ENCODE measurements around the gene TFR2.

Gene TFR2

GRCh38 chr7:100685049-100685605 lies 43.8 kb upstream of the TFR2 start:
- Histone ChIP-seq H3K14ac (ENCODE audit: low read length) (no peak overlapping the region), H3K23ac (ENCODE audit: low read length) (no peak overlapping the region), H3K36me3 (ENCODE audit: control insufficient read depth in 1 of 2, insufficient read depth in 2 of 2, low read length in 2 of 2) (peaks cover 87 to 90% of the 10 kb centered on the region in 2 experiments), H3K4me1 (ENCODE audit: control insufficient read depth in 1 of 2, insufficient read depth in 2 of 2, low read length in 2 of 2) (no peaks in the 10 kb centered on the region), H3K27ac (ENCODE audit: low read depth, low read length) (no peak overlapping the region), H3K79me2 (ENCODE audit: control insufficient read depth, insufficient read depth, low read length, poor library complexity) (peaks cover 2% of the 10 kb centered on the region), H3K9me3 (ENCODE audit: insufficient read depth, low read depth, low read length) (no peaks in the 10 kb centered on the region), H3K9ac (ENCODE audit: low read length) (no peak overlapping the region), H2AFZ (ENCODE audit: insufficient read depth, low read length, poor library complexity) (no peak overlapping the region), H3K27me3 (ENCODE audit: insufficient read depth, low read length) (no peaks in the 10 kb centered on the region), H3K4ac (ENCODE audit: low read depth, low read length) (no peak overlapping the region), H4K91ac (ENCODE audit: low read depth, low read length) (no peak overlapping the region), H3K4me3 (ENCODE audit: low read depth, low read length) (no peak overlapping the region), H2BK12ac (ENCODE audit: low read length) (no peak overlapping the region), H2AK5ac (ENCODE audit: low read length) (no peak overlapping the region), H3K4me2 (ENCODE audit: low read length) (no peak overlapping the region), H2BK120ac (ENCODE audit: insufficient read depth, low read length, poor library complexity) (no peak overlapping the region), H4K12ac (ENCODE audit: low read depth, low read length) (no peak overlapping the region), H2BK5ac (ENCODE audit: low read depth, low read length, poor library complexity) (no peak overlapping the region), H4K8ac (ENCODE audit: low read depth, low read length) (no peak overlapping the region), H3K79me1 (ENCODE audit: low read length) (no peaks in the 10 kb centered on the region), H3K18ac (ENCODE audit: low read length) (no peak overlapping the region)
- DNase-seq: no peak
- no CpG with 5 or more reads among the region's 18 CpGs for WGBS (ENCODE audit: extremely low coverage, insufficient coverage, insufficient read length)

- Histone ChIP-seq H4K12ac (ENCODE audit: low read depth, low read length) (no peak overlapping the region), H3K36me3 (ENCODE audit: control insufficient read depth in 1 of 2, insufficient read depth in 2 of 2, low read length in 2 of 2) (peaks cover 92% of the 10 kb centered on the region in 2 experiments), H3K27ac (ENCODE audit: low read depth, low read length) (no peak overlapping the region), H2AFZ (ENCODE audit: insufficient read depth, low read length, poor library complexity) (no peak overlapping the region), H3K23ac (ENCODE audit: low read length) (no peak overlapping the region), H3K4ac (ENCODE audit: low read depth, low read length) (no peak overlapping the region), H3K4me1 (ENCODE audit: control insufficient read depth in 1 of 2, insufficient read depth in 2 of 2, low read length in 2 of 2) (no peaks in the 10 kb centered on the region), H3K9ac (ENCODE audit: low read length) (no peak overlapping the region), H3K18ac (ENCODE audit: low read length) (no peak overlapping the region), H3K27me3 (ENCODE audit: insufficient read depth, low read length) (no peaks in the 10 kb centered on the region), H3K79me2 (ENCODE audit: control insufficient read depth, insufficient read depth, low read length, poor library complexity) (no peaks in the 10 kb centered on the region), H4K8ac (ENCODE audit: low read depth, low read length) (no peak overlapping the region), H4K91ac (ENCODE audit: low read depth, low read length) (no peak overlapping the region), H2BK12ac (ENCODE audit: low read length) (no peak overlapping the region), H2AK5ac (ENCODE audit: low read length) (no peak overlapping the region), H3K79me1 (ENCODE audit: low read length) (no peaks in the 10 kb centered on the region), H2BK120ac (ENCODE audit: insufficient read depth, low read length, poor library complexity) (no peak overlapping the region), H3K4me3 (ENCODE audit: low read depth, low read length) (no peak overlapping the region), H3K9me3 (ENCODE audit: insufficient read depth, low read depth, low read length) (no peaks in the 10 kb centered on the region), H3K14ac (ENCODE audit: low read length) (no peak overlapping the region), H3K4me2 (ENCODE audit: low read length) (no peak overlapping the region), H2BK5ac (ENCODE audit: low read depth, low read length, poor library complexity) (no peak overlapping the region)
- no peak for DNase-seq
- WGBS (ENCODE audit: extremely low coverage, insufficient coverage, insufficient read length): no CpG with 5 or more reads among the region's 16 CpGs
Observed at GRCh38 chr7:100684534-100685042, 43.2 kb upstream of the TFR2 start.

DNA sequence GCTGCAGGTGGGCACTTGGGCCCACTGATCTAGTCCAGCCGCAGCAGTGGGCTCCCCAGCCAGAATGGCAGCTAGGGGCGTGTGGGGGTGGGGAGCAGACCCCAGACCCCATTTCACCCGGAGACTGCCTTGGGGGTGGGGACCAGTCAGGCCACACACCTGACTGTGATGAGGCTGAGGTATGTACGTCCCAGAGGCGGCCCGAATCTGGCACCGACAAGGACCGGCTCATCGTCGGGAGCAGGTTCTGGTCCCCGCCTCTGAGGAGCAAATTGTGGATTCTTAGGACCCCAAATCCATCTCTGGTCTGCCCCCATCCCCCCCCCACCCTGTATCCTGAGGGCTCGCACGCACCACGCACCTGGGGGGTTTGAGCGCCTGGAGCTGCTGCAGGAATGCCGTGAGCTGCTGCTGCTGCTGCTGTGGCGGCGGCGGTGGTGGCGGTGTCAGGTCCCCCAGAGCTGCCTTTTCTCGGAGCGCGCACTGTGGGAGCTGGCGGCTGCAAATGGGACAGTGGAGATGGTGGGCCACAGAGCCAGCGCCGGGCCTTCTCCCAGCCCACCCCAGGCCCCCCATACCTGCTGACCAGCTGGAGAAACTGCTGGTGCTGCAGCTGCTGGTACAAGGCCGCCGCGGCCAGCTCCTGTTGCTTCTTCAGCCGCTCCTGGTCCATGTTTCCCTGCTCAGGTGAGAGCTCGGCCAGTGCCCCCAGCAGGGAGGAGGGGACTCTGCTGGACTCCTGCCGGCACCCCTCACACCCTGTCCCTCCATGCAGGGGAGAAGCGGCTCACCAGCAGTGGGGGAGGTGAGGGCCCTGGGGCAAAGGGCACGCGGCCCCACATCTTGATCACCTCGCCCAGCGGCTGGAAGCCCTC lies 42.5 kb upstream of the TFR2 start:
- no peak overlapping the region for H4K12ac ChIP-seq (ENCODE audit: low read depth, low read length)
- H3K27me3 ChIP-seq (ENCODE audit: insufficient read depth, low read length): no peaks in the 10 kb centered on the region
- no peak overlapping the region for H2AFZ ChIP-seq (ENCODE audit: insufficient read depth, low read length, poor library complexity)
- H3K14ac ChIP-seq (ENCODE audit: low read length): no peak overlapping the region
- no peak for DNase-seq
- no peak overlapping the region for H3K4me2 ChIP-seq (ENCODE audit: low read length)
- no peak overlapping the region for H3K9ac ChIP-seq (ENCODE audit: low read length)
- no peak overlapping the region for H3K27ac ChIP-seq (ENCODE audit: low read depth, low read length)
- no peak overlapping the region for H3K18ac ChIP-seq (ENCODE audit: low read length)
- no peak overlapping the region for H4K8ac ChIP-seq (ENCODE audit: low read depth, low read length)
- H2AK5ac ChIP-seq (ENCODE audit: low read length): no peak overlapping the region
- peaks cover 94 to 95% of the 10 kb centered on the region in 2 experiments for H3K36me3 ChIP-seq (ENCODE audit: control insufficient read depth in 1 of 2, insufficient read depth in 2 of 2, low read length in 2 of 2)
- no peak overlapping the region for H3K23ac ChIP-seq (ENCODE audit: low read length)
- no peak overlapping the region for H4K91ac ChIP-seq (ENCODE audit: low read depth, low read length)
- no peaks in the 10 kb centered on the region for H3K9me3 ChIP-seq (ENCODE audit: insufficient read depth, low read depth, low read length)
- H3K79me2 ChIP-seq (ENCODE audit: control insufficient read depth, insufficient read depth, low read length, poor library complexity): no peaks in the 10 kb centered on the region
- H2BK12ac ChIP-seq (ENCODE audit: low read length): no peak overlapping the region
- H3K4me3 ChIP-seq (ENCODE audit: low read depth, low read length): no peak overlapping the region
- no peaks in the 10 kb centered on the region for H3K4me1 ChIP-seq (ENCODE audit: control insufficient read depth in 1 of 2, insufficient read depth in 2 of 2, low read length in 2 of 2)
- H3K4ac ChIP-seq (ENCODE audit: low read depth, low read length): no peak overlapping the region
- H2BK5ac ChIP-seq (ENCODE audit: low read depth, low read length, poor library complexity): no peak overlapping the region
- no CpG with 5 or more reads among the region's 37 CpGs for WGBS (ENCODE audit: extremely low coverage, insufficient coverage, insufficient read length)
- H3K79me1 ChIP-seq (ENCODE audit: low read length): no peaks in the 10 kb centered on the region
- no peak overlapping the region for H2BK120ac ChIP-seq (ENCODE audit: insufficient read depth, low read length, poor library complexity)

- Histone ChIP-seq H2BK12ac (ENCODE audit: low read length) (no peak overlapping the region), H4K12ac (ENCODE audit: low read depth, low read length) (no peak overlapping the region), H3K27ac (ENCODE audit: low read depth, low read length) (no peak overlapping the region), H3K23ac (ENCODE audit: low read length) (no peak overlapping the region), H3K79me1 (ENCODE audit: low read length) (no peaks in the 10 kb centered on the region), H4K8ac (ENCODE audit: low read depth, low read length) (no peak overlapping the region), H3K9me3 (ENCODE audit: insufficient read depth, low read depth, low read length) (no peaks in the 10 kb centered on the region), H3K4ac (ENCODE audit: low read depth, low read length) (no peak overlapping the region), H3K79me2 (ENCODE audit: control insufficient read depth, insufficient read depth, low read length, poor library complexity) (no peaks in the 10 kb centered on the region), H3K4me3 (ENCODE audit: low read depth, low read length) (no peak overlapping the region), H3K14ac (ENCODE audit: low read length) (no peak overlapping the region), H3K27me3 (ENCODE audit: insufficient read depth, low read length) (no peaks in the 10 kb centered on the region), H2BK5ac (ENCODE audit: low read depth, low read length, poor library complexity) (no peak overlapping the region), H2BK120ac (ENCODE audit: insufficient read depth, low read length, poor library complexity) (no peak overlapping the region), H3K4me2 (ENCODE audit: low read length) (no peak overlapping the region), H3K18ac (ENCODE audit: low read length) (no peak overlapping the region), H3K36me3 (ENCODE audit: control insufficient read depth in 1 of 2, insufficient read depth in 2 of 2, low read length in 2 of 2) (peaks cover 95 to 96% of the 10 kb centered on the region in 2 experiments), H2AFZ (ENCODE audit: insufficient read depth, low read length, poor library complexity) (no peak overlapping the region), H3K4me1 (ENCODE audit: control insufficient read depth in 1 of 2, insufficient read depth in 2 of 2, low read length in 2 of 2) (no peaks in the 10 kb centered on the region), H4K91ac (ENCODE audit: low read depth, low read length) (no peak overlapping the region), H3K9ac (ENCODE audit: low read length) (no peak overlapping the region), H2AK5ac (ENCODE audit: low read length) (no peak overlapping the region)
- DNase-seq: no peak
- no CpG with 5 or more reads among the region's 28 CpGs for WGBS (ENCODE audit: extremely low coverage, insufficient coverage, insufficient read length)
Observed at GRCh38 chr7:100682991-100683658, 41.8 kb upstream of the TFR2 start.

Measured in trophoblast cell (in vitro differentiated cells and primary cell).